Memory B cell (primary cell): ENCODE results near the gene TOR1AIP1.

Source experiments
- ATAC-seq: fragments of 150-1000 bp; cut with Tn5 transposase; 2 replicates; pipeline ENCODE4 v1.10.0; 2021; ENCODE audit warnings: low read depth, mild to moderate bottlenecking, moderate library complexity
- DNase-seq, 2 donors: peaks; one replicate each; pipeline ENCODE4 v3.0.0; 2022; ENCODE audit warnings: low spot score in 2 of 2
- H3K27ac Mint-ChIP-seq: one replicate; pipeline ENCODE4 v1.8.0; 2022; ENCODE audit warnings: mild to moderate bottlenecking, moderate library complexity, mixed read lengths
- H3K27me3 Mint-ChIP-seq: one replicate; pipeline ENCODE4 v1.8.0; 2022; ENCODE audit warnings: mixed read lengths
- H3K36me3 Mint-ChIP-seq: one replicate; pipeline ENCODE4 v1.8.0; 2022; ENCODE audit warnings: mild to moderate bottlenecking, mixed read lengths
- H3K4me1 Mint-ChIP-seq: one replicate; pipeline ENCODE4 v1.8.0; 2022; ENCODE audit warnings: mixed read lengths
- H3K4me3 Mint-ChIP-seq: one replicate; pipeline ENCODE4 v1.8.0; 2022; ENCODE audit warnings: mild to moderate bottlenecking, moderate library complexity, mixed read lengths
- H3K9me3 Mint-ChIP-seq: one replicate; pipeline ENCODE4 v1.8.0; 2022; ENCODE audit warnings: mixed read lengths

The TOR1AIP1 gene

GRCh38 chr1:179968284-179968993, 86.4 kb downstream of the TOR1AIP1 start:
- ATAC-seq (no peak), DNase-seq (no peak)
- Mint-ChIP-seq H3K27ac (no peak overlapping the region), H3K4me1 (peaks cover 38% of the 10 kb centered on the region), H3K4me3 (no peak overlapping the region), H3K36me3 (peaks cover 9% of the 10 kb centered on the region), H3K9me3 (peaks cover 3% of the 10 kb centered on the region), H3K27me3 (no peaks in the 10 kb centered on the region)

GRCh38 chr1:179968994-179969919, 87.2 kb downstream of the TOR1AIP1 start:
- H3K36me3 Mint-ChIP-seq: peaks cover 8% of the 10 kb centered on the region
- no peak overlapping the region for H3K27ac Mint-ChIP-seq
- H3K9me3 Mint-ChIP-seq: peaks cover 3% of the 10 kb centered on the region
- peaks cover 36% of the 10 kb centered on the region for H3K4me1 Mint-ChIP-seq
- DNase-seq (no peak), ATAC-seq (no peak)
- no peaks in the 10 kb centered on the region for H3K27me3 Mint-ChIP-seq
- H3K4me3 Mint-ChIP-seq: no peak overlapping the region
